Femur (tissue), 1 donor: Measurements from ENCODE around the gene ABCB9.
A peak's percentile ranks its signal among the peaks of the same experiment; 100 is the strongest.

ENCODE experiments used
- DNase-seq: peaks from one replicate; pipeline ENCODE4 v3.0.0-alpha.2; 2017

ABCB9 gene

DNA sequence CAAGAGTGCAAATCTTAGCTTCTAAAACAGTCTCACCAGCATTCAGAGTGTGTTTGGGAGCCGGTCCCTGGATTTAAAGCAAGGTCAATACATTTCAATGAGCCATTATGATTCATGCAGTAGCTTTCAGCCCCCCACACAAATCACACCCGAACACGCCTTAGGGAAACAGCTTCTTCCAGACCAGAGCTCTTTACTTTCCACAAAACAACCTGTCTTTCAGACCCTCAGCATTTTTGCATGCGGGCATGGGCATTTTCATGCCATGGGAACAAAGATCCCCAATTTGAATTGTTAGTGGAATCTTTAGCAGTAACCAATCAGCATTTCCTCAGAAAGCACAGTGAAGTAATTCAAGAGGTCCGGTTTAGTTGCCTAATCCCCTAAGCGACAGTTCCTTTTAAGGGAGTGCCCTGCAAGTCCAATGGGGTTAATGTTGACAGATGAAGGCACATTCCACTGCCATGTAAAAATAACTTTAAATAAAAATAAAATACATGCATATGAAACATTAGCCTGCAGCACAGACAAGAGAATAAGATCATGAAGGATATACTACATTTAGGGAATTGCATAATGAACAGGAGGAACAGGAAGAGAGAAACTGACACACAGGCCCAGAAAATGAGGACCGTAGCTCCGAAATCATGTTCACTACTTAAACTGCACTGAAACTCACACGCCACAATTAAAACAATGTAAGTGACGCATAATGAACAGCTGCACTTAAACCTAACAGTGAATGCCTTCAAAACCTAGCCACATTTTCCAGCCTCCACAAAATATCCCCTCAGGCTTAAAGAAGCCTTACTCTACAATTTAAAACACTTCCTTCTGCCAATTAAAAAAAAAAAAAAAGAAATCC, 74.4 kb downstream of the ABCB9 start:
- no peak for DNase-seq

DNA sequence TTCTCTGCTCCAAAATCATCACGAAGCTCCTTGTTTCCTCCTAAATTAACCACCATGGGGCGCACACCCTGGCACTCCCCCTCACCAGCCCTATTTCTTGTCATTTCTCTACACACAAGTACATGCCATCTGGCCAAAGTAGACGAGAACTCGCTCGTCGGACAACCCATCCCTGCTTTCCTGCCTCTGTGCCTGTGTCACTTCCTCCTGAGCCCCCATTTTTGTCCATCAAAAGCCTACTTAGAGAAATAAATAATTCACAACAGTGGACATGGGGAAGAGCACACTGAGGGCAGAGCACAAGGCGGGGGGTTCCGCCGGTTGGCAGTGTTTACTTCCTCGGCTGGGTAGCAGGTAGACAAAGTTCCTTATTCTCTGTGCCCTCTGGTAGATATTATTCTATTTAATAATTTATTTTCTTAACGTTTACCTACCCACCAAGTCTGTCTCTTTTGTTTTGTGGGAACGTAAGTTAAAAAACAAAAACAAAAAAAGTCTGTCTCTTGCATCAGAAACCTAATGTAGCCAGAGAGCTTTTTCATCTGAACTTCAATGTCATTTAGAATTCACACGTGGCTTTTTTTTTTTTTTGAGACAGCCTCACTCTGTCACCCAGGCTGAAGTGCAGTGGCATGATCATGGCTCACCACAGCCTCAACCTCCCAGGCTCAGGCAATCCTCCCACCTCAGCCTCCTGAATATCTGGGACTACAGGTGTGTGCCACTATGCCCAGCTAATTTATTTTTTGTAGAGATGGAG, 76.3 kb downstream of the ABCB9 start:
- DNase-seq, result no peak

DNA sequence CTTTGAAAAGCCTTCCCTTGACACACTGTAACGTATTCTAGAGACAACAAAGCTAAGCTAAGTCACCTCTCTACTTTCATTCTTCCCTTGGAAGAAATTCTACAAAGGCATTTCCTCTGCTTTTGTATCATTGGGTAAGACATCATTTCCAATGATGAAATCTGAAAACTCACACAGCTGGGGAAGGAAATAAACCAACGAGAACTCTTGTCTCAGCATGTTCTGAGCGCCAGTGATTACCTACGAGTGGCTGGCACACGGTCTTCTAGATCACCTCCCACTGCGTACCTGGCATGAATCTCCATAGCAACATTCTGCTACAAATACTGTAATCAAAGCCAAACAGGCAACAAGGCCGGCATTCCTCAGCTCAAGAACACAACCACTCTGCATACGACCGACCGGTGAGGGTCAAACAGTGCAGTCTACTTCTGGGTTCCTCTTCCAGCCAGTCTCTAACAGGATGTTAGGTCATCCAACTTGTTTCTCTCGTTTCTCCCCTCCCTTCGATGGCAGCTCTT, 78.0 kb downstream of the ABCB9 start:
- DNase-seq, result no peak

DNA sequence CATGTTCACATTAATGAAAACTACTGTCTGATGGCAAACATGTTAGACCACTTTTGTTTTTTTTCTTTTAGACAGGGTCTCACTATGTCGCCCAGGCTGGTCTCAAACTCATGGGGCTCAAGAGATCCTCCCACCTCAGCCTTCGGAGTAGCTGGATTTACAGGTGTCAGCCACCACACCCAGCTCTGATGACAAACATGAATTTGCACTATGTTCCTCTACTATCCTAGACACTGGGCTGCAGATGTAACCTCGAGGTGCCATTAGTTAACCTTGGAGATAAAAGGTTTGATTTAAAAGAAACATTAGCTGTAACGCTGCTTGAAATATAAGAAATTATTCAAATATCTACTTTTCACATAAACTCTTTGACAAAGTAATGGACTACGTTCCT, 78.4 kb downstream of the ABCB9 start:
- no peak for DNase-seq

DNA sequence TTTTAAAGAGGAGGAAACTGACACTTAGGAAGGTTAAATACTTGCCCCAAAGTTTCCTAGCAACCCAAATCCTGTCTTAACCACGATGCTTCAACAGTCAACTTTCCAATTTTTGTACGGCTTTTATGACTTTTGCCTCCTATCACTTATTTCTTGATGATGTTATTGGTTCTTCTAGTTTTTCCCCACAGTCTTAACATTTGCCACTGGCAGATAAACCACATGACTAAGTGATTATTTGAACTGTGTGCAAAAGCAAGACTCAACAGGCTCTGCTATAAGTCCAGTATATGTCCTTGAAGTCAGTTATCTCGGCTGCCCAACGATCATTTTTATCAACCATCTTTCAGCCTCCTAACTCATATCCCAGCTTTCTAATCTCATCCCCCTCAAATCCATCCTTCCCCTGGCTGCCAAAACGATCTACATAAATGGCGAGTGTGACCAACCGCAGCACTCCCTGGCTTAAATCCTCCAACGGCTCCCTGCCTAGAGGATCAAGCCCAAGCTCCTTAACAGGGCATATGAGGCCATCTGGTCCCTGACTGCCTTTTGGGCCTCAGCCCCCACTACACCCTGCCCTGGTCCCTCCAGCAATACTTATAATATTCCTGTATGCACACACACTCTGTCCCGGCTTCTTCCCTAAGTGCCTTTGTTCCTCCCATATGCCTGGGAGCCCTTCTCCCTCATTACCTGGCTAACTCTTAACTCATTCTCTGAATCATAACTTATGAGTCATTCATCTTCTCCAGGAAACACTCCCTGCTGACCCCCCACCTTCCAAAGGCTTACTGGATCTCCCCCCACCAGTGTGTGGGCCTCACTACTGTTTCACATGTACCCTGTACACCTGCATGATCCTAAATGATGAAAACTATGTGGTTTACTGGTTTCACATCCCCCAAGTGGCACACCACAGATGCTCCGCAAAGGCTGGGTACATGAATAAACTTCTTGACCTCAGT, 79.1 kb downstream of the ABCB9 start:
- DNase-seq, result no peak

DNA sequence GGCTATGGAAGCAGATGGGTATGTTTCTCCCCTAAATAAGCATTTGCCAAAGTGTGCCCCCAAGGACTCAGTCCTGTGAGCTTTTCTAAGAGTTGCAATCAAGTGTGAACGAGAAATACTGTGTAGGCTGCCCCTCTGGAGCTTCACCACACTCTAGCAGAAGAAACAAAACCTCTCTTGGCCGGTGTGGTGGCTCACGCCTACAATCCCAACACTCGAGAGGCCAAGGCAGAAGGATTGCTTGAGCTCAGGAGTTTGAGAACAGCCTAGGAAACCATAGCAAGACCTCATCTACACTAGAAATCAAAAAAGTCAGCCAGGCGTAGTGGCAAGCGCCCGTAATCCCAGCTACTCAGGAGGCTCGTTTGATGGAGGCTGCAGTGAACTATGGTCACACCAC, 80.1 kb downstream of the ABCB9 start:
- no peak for DNase-seq

DNA sequence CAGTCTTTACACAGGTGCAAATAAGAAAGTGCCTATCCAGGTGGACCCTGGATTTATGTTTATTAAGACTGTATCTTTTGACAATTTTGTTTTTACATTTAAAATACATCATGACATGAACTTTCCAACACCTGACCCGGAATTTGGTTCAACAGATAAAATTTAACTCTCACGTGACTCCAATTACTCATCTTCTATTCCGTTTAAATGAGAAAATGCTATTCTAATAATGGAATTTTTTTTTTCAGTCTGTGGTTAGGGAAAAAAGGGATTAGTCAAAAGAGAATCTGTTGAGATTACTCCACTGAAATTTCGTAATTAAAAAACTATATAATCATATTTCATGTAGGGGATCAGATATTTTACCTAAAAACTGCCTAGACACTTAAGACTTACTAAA, 81.4 kb downstream of the ABCB9 start:
- no peak for DNase-seq

DNA sequence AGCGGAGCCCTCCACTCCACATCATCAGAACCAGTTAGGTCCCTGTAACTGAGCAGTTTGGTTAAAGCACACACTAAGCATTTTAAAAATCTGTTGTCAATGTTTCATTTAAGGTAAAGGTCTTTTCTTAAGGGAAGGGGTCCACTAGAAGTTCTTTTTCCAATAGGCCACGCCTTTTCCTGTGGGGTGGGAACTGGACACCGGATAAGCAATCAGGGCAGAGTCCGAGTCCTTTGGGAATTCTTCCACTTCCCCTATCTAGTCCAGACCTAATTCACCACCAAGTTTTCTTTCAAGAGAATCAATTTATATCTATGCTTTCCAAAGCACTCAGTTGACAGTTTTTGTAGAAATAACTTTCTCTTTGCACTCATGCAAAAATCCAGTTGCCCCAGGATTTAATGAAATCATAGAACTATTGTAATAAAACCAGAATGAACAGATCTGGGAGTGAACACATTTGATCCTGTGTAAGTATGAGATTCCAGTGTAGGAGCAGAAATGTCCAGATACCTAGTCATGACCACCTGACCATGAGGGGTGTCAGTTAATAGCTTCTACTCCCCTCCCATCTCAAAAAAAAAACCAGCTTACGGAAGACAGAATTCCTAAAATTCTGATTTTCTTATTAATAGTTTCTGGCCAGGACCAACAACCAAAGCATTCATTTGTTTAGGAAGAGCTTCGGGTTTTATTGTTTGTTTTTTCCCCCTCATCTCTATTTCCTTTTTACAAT, 82.0 kb downstream of the ABCB9 start:
- no peak for DNase-seq

DNA sequence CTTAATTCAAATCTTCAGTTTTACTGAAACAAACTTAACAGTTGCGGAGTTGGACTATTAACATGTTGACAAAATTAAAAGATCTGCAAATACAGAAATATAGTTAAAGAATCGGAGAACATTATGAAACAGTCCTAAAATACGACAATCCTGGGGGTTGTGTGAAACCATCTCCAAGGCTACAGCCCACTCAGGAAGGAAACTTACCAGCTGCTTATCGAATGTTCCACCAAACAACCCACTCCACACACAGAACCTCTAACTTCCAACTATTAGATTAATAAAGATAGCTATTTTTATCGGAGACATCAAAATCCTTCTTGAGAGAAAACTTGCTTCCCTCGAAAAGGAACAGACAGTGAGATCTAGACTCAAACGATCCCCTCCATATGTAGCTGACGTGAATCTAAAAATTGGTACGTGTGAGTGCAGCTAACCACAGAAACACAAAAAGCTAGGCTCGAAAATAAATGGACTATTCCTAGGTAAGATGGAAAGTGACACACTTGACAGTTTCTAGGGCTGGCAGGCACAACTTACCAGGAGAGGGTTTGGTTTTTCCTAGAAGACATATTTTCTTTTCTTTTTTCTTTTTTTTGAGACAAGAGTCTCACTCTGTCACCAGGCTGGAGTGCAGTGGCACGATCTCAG, 83.2 kb downstream of the ABCB9 start:
- DNase-seq, result no peak

DNA sequence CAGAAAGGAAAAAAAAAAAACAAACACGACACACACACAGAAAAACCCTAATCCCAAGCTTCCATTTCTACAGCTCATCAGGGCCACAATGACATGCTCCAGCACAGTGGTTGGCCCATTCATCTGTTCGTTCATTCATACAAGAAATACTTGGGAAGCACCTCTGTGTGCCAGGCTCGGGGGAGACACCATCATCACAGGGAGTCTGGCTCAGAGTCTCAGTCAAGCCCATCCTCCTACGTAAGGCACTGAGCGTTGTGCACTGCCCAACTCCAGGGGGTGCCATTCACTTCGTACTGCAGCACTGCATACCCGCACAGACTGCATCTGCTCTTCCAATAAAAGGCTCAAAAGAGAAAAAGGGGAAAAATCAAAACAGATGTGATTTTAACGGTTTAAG, 85.6 kb downstream of the ABCB9 start:
- peak; percentile 39 for DNase-seq

DNA sequence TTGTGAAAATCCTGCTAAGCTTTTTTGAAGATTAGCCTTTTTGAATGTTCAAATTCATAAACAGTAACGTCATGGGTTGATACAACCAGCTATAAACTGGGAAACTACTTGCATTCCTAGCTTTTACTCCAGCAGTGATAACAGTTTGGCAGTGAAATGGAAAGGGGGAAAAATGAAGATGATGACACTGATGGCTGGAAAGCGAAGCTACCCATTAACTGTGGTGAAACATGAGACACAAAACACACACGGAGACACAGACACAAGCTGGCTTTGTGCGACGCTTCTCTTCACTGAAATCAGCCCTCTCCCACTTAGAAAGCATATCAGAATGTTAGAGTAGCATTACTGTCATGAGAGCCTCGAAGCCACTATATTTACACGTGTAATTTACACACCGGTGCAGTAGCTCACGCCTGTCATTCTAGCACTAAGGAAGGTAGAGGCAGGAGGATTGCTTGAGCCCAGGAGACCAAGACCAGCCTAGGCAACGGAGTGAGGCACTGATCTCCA, 86.1 kb downstream of the ABCB9 start:
- peak; percentile 21 for DNase-seq
